ENCODE results near the gene GJB3. TPM values are rescaled to one million over a fixed set of nuclear protein-coding genes. Genes with fewer than 3 reads are reported as not detected.

GJB3 gene
- total RNA-seq, 1 experiment from 2014 or later, result 0.96 TPM

- H2BK15ac ChIP-seq (ENCODE audit: low read depth, low read length), result no peak overlapping the region
- H3K23ac ChIP-seq (ENCODE audit: insufficient read length, low read depth, low read length), result no peak overlapping the region
- H3K18ac ChIP-seq (ENCODE audit: insufficient read length, low read depth, low read length), result no peak overlapping the region
- H2AK5ac ChIP-seq (ENCODE audit: insufficient read length, low read length), result no peak overlapping the region
- no CpG with 5 or more reads among the region's 18 CpGs for WGBS (ENCODE audit: extremely low coverage, insufficient read length, low lambda C conversion rate)
- no peak overlapping the region for H3K9ac ChIP-seq (ENCODE audit: extremely low read depth, insufficient read length, low read length)
- H3K56ac ChIP-seq (ENCODE audit: insufficient read length, low read depth, low read length), result no peak overlapping the region
- no peak overlapping the region for H2BK120ac ChIP-seq (ENCODE audit: low read depth, low read length, poor library complexity, severe bottlenecking)
- Mint-ChIP-seq H3K36me3 (ENCODE audit: insufficient read depth in 1 of 3, low read depth in 3 of 3) (no peaks in the 10 kb centered on the region; a peak in 1 of 7 replicates), H3K4me1 (peaks cover 18 to 24% of the 10 kb centered on the region in 2 experiments), H3K27ac (no peak overlapping the region), H3K27me3 (ENCODE audit: low read depth) (peaks cover 20% of the 10 kb centered on the region), H3K9me3 (no peaks in the 10 kb centered on the region; a peak in 1 of 5 replicates), H3K4me3 (no peak overlapping the region)
- no peak overlapping the region for H2AFZ ChIP-seq (ENCODE audit: low read length)
- no peaks in the 10 kb centered on the region; the same call in 1 of the 2 replicates for H3K4me1 ChIP-seq (ENCODE audit: insufficient read depth, low read length)
- no peak for TF ChIP-seq CTCF (conservative IDR thresholded peaks at IDR 0.05)
- H3K79me1 ChIP-seq (ENCODE audit: insufficient read depth, low read depth, low read length, poor library complexity, severe bottlenecking), result no peaks in the 10 kb centered on the region
- no peak overlapping the region for H2BK20ac ChIP-seq (ENCODE audit: low read depth, low read length, poor library complexity, severe bottlenecking)
- no peak overlapping the region for H3T11ph ChIP-seq (ENCODE audit: low read length)
- no peak overlapping the region for H2BK12ac ChIP-seq (ENCODE audit: insufficient read length, low read depth, low read length)
- no peak for DNase-seq
- no peak overlapping the region for H4K91ac ChIP-seq (ENCODE audit: insufficient read length, low read depth, low read length)
- H3K4me2 ChIP-seq (ENCODE audit: insufficient read depth, insufficient read length, low read length), result no peak overlapping the region
- H4K8ac ChIP-seq (replicated peaks; ENCODE audit: insufficient read length, low read depth, low read length), result no peak overlapping the region
- H3K9me3 ChIP-seq (ENCODE audit: control insufficient read depth, low read depth, low read length), result no peaks in the 10 kb centered on the region
- no peaks in the 10 kb centered on the region for H3K23me2 ChIP-seq (ENCODE audit: insufficient read length, low read depth, low read length, poor library complexity, severe bottlenecking)
- no peak overlapping the region for H3K27ac ChIP-seq (ENCODE audit: insufficient read length, low read depth, low read length)
- no peak overlapping the region for H4K5ac ChIP-seq (ENCODE audit: insufficient read length, low read depth, low read length)
- H3K14ac ChIP-seq (ENCODE audit: insufficient read depth, low read length), result no peak overlapping the region
- no peaks in the 10 kb centered on the region; the same call in 1 of the 2 replicates for H3K27me3 ChIP-seq (ENCODE audit: insufficient read depth, low read length)
- no peaks in the 10 kb centered on the region for H4K20me1 ChIP-seq (ENCODE audit: control insufficient read depth, insufficient read depth, insufficient read length)
- H3K79me2 ChIP-seq (ENCODE audit: insufficient read depth, low read length), result no peaks in the 10 kb centered on the region
- H2BK5ac ChIP-seq (ENCODE audit: insufficient read length, low read length), result no peak overlapping the region
- H3K4ac ChIP-seq (ENCODE audit: low read depth, low read length), result no peak overlapping the region
Measured at GRCh38 chr1:34746785-34747637, 34.0 kb upstream of the GJB3 start.
